CD14-positive monocyte (primary cell): ENCODE results near the gene PALS1. TPM values are rescaled to one million over a fixed set of nuclear protein-coding genes. Genes with fewer than 3 reads are reported as not detected.

ENCODE experiments used
- DNase-seq, 3 donors: peaks; one replicate each; pipeline ENCODE4 v3.0.0-alpha.2; 2011 to 2022
- H2AFZ ChIP-seq: 2 replicates; pipeline ENCODE4 v1.6.0; 2012; ENCODE audit warnings: mild to moderate bottlenecking, low read depth, low read length, inconsistent platforms; ENCODE audit not compliant: insufficient read depth, poor library complexity, severe bottlenecking
- H3K27ac ChIP-seq, 2 donors: 1 replicate in 1 of 2; 2 replicates in 1 of 2; pipeline ENCODE4 v1.5.1; 2012 to 2013; ENCODE audit warnings: low read length in 2 of 2, control low read depth in 1 of 2, inconsistent platforms in 1 of 2, low read depth in 1 of 2, mild to moderate bottlenecking in 1 of 2
- H3K27me3 ChIP-seq, 2 donors: one replicate each; pipeline versions ENCODE4 v1.6.0 to v1.6.1; 2011 to 2013; ENCODE audit warnings: low read length in 2 of 2; ENCODE audit not compliant: control insufficient read depth in 2 of 2, insufficient read depth in 2 of 2
- H3K36me3 ChIP-seq, 2 donors: replicated peaks in 1 of 2; 1 replicate in 1 of 2; 2 replicates in 1 of 2; pipeline versions ENCODE4 v1.5.1 to v1.6.1; 2012 to 2013; ENCODE audit warnings: low read length in 2 of 2, control low read depth in 1 of 2, inconsistent platforms in 1 of 2, mild to moderate bottlenecking in 1 of 2; ENCODE audit not compliant: insufficient read depth in 2 of 2, control insufficient read depth in 1 of 2
- H3K4me1 ChIP-seq, 2 donors: 1 replicate in 1 of 2; 2 replicates in 1 of 2; pipeline versions ENCODE4 v1.5.1 to v1.6.1; 2012 to 2013; ENCODE audit warnings: low read length in 2 of 2, control low read depth in 1 of 2, inconsistent platforms in 1 of 2, mild to moderate bottlenecking in 1 of 2, moderate library complexity in 1 of 2; ENCODE audit not compliant: insufficient read depth in 2 of 2, control insufficient read depth in 1 of 2
- H3K4me2 ChIP-seq: replicated peaks from 2 replicates; pipeline ENCODE3; 2012; ENCODE audit warnings: low read length, moderate library complexity, mild to moderate bottlenecking; ENCODE audit not compliant: poor library complexity, severe bottlenecking; ENCODE audit errors: extremely low read depth
- H3K4me3 ChIP-seq, 3 experiments: fragments of 200-600 bp in 1 of 3; sonication (generic) in 1 of 3; replicated peaks in 1 of 3; 1 replicate in 2 of 3; 2 replicates in 1 of 3; pipeline ENCODE4 v1.5.1; 2011 to 2013; ENCODE audit warnings: low read length in 3 of 3, mild to moderate bottlenecking in 3 of 3, control low read depth in 2 of 3, low read depth in 2 of 3, inconsistent platforms in 1 of 3, moderate library complexity in 1 of 3
- H3K79me2 ChIP-seq: 2 replicates; pipeline ENCODE4 v1.6.0; 2012; ENCODE audit warnings: mild to moderate bottlenecking, control low read depth, inconsistent platforms, low read length, moderate library complexity; ENCODE audit not compliant: insufficient read depth
- H3K9ac ChIP-seq: 2 replicates; pipeline ENCODE4 v1.6.0; 2017; ENCODE audit warnings: low read length, mild to moderate bottlenecking; ENCODE audit not compliant: insufficient read depth, poor library complexity, severe bottlenecking
- H3K9me3 ChIP-seq, 2 donors: replicated peaks in 1 of 2; 1 replicate in 1 of 2; 2 replicates in 1 of 2; pipeline versions ENCODE4 v1.5.1 to v1.6.1; 2012 to 2013; ENCODE audit warnings: low read length in 2 of 2, control low read depth in 1 of 2; ENCODE audit not compliant: control insufficient read depth in 1 of 2, insufficient read depth in 1 of 2
- H4K20me1 ChIP-seq: 2 replicates; pipeline ENCODE4 v1.6.0; 2012; ENCODE audit warnings: mild to moderate bottlenecking, low read length, control low read depth, moderate library complexity; ENCODE audit not compliant: insufficient read depth
- H3K27ac Mint-ChIP-seq, 7 donors: one replicate each; pipeline ENCODE4 v1.8.0; 2020; ENCODE audit warnings: mild to moderate bottlenecking in 7 of 7, mixed read lengths in 7 of 7, moderate library complexity in 6 of 7, inconsistent platforms in 2 of 7
- H3K27me3 Mint-ChIP-seq, 3 donors: one replicate each; pipeline ENCODE4 v1.8.0; 2021 to 2022; ENCODE audit warnings: low read depth in 3 of 3, mild to moderate bottlenecking in 3 of 3, mixed read lengths in 3 of 3, moderate library complexity in 3 of 3, inconsistent platforms in 1 of 3
- H3K36me3 Mint-ChIP-seq, 2 donors: one replicate each; pipeline ENCODE4 v1.8.0; 2020; ENCODE audit warnings: mixed read lengths in 2 of 2, inconsistent platforms in 1 of 2, mild to moderate bottlenecking in 1 of 2
- H3K4me1 Mint-ChIP-seq: one replicate; pipeline ENCODE4 v1.8.0; 2020; ENCODE audit warnings: mild to moderate bottlenecking, mixed read lengths
- H3K4me3 Mint-ChIP-seq, 2 donors: one replicate each; pipeline ENCODE4 v1.8.0; 2020; ENCODE audit warnings: mild to moderate bottlenecking in 2 of 2, mixed read lengths in 2 of 2, moderate library complexity in 1 of 2
- H3K9me3 Mint-ChIP-seq, 7 donors: one replicate each; pipeline ENCODE4 v1.8.0; 2020 to 2022; ENCODE audit warnings: mixed read lengths in 7 of 7, mild to moderate bottlenecking in 6 of 7, moderate library complexity in 6 of 7, inconsistent platforms in 2 of 7
- CTCF ChIP-seq: fragments of 200-600 bp; IDR thresholded peaks from one replicate; pipeline ENCODE4 v1.8.0; 2022; ENCODE audit warnings: antibody characterized with exemption, mild to moderate bottlenecking
- WGBS: methylation state at CpG from one replicate; pipeline ENCODE4 v1.1.5; 2013; ENCODE audit warnings: missing lambda C conversion rate; ENCODE audit not compliant: insufficient coverage; 5-methylcytosine and 5-hydroxymethylcytosine counted together
- intact Hi-C, 2 donors: fragments of 100-400 bp; cut with micrococcal nuclease; formaldehyde crosslinking; loops; one replicate each; pipeline versions ENCODE4 v1.15.0 to v1.15.1; 2023
- polyA plus RNA-seq, 3 donors: library from polyadenylated mRNA; depleted of rRNA in 1 of 3; unstranded in 2 of 3; stranded (reverse) in 1 of 3; fragments of 300-500 nt in 2 of 3; fragments of >200 nt in 1 of 3; fragmentation: Illumina TruSeq in 2 of 3; gene quantifications; 1 replicate in 2 of 3; 2 replicates in 1 of 3; pipeline ENCODE4 v1.2.3, GENCODE V29; 2012 to 2021

Gene PALS1
- polyA plus RNA-seq, 3 donors = 0.95 to 2.0 (median 2.0) TPM

GRCh38 chr14:67199016-67199415 lies 42.2 kb upstream of the PALS1 start:
- no peak overlapping the region for H3K4me3 ChIP-seq
- no peak overlapping the region for H2AFZ ChIP-seq
- no peaks in the 10 kb centered on the region for H3K79me2 ChIP-seq
- Mint-ChIP-seq H3K4me3 (no peak overlapping the region), H3K9me3 (peaks cover 0 to 3% (median 0%) of the 10 kb centered on the region in 7 donors), H3K36me3 (no peaks in the 10 kb centered on the region), H3K27ac (no peak overlapping the region), H3K4me1 (no peaks in the 10 kb centered on the region), H3K27me3 (peaks cover 6 to 10% (median 6%) of the 10 kb centered on the region in 3 donors)
- 86% methylated on average over 4 of the region's 6 CpGs for WGBS
- no peak overlapping the region for H3K4me2 ChIP-seq
- no peaks in the 10 kb centered on the region for H3K4me1 ChIP-seq
- TF ChIP-seq CTCF = no peak
- no peaks in the 10 kb centered on the region for H3K36me3 ChIP-seq
- H3K9ac ChIP-seq = no peak overlapping the region
- no peak overlapping the region for H3K27ac ChIP-seq
- no peaks in the 10 kb centered on the region for H4K20me1 ChIP-seq
- no peaks in the 10 kb centered on the region for H3K9me3 ChIP-seq
- no peak for DNase-seq
- intact Hi-C loops = no loop called here
- H3K27me3 ChIP-seq = no peaks in the 10 kb centered on the region

- H3K36me3 Mint-ChIP-seq = no peaks in the 10 kb centered on the region
- H3K27me3 Mint-ChIP-seq = peaks cover 2% of the 10 kb centered on the region in 3 donors
- H3K79me2 ChIP-seq = no peaks in the 10 kb centered on the region
- no peak overlapping the region for H3K27ac ChIP-seq
- H3K4me1 Mint-ChIP-seq = no peaks in the 10 kb centered on the region
- H3K27ac Mint-ChIP-seq = no peak overlapping the region
- H3K9ac ChIP-seq = no peak overlapping the region
- no peaks in the 10 kb centered on the region for H3K9me3 Mint-ChIP-seq
- intact Hi-C loops = no loop called here
- 95% methylated on average over 5 of the region's 8 CpGs for WGBS
- no peaks in the 10 kb centered on the region for H3K9me3 ChIP-seq
- H3K4me2 ChIP-seq = no peak overlapping the region
- H3K4me1 ChIP-seq = no peaks in the 10 kb centered on the region
- no peak for TF ChIP-seq CTCF
- no peaks in the 10 kb centered on the region for H4K20me1 ChIP-seq
- no peak overlapping the region for H3K4me3 Mint-ChIP-seq
- H2AFZ ChIP-seq = no peak overlapping the region
- H3K36me3 ChIP-seq = no peaks in the 10 kb centered on the region
- DNase-seq = no peak
- no peaks in the 10 kb centered on the region for H3K27me3 ChIP-seq
- no peak overlapping the region for H3K4me3 ChIP-seq
Measured at GRCh38 chr14:67207810-67208209, 33.4 kb upstream of the PALS1 start.
